Fibroblast of lung (primary cell): Measurements from ENCODE around the gene SESN2. TPM values are rescaled to one million over a fixed set of nuclear protein-coding genes. Genes with fewer than 3 reads are reported as not detected.

Source experiments
- DNase-seq, 2 donors: peaks; one replicate each; pipeline versions ENCODE4 v3.0.0 to v3.0.0-alpha.2; 2010; ENCODE audit warnings: low read depth in 2 of 2
- H2AFZ ChIP-seq: 2 replicates; pipeline ENCODE4 v1.5.1; 2012; ENCODE audit warnings: low read length, control low read depth, inconsistent platforms
- H3K27ac ChIP-seq: 2 replicates; pipeline ENCODE4 v1.5.1; 2011; ENCODE audit warnings: low read length, control low read depth; ENCODE audit not compliant: insufficient read depth
- H3K27me3 ChIP-seq: 2 replicates; pipeline ENCODE4 v1.5.1; 2011; ENCODE audit warnings: mild to moderate bottlenecking, low read length; ENCODE audit not compliant: control insufficient read depth, insufficient read depth
- H3K36me3 ChIP-seq: 2 replicates; pipeline ENCODE4 v1.5.1; 2011; ENCODE audit warnings: low read length; ENCODE audit not compliant: control insufficient read depth, insufficient read depth
- H3K4me1 ChIP-seq: 2 replicates; pipeline ENCODE4 v1.5.1; 2011; ENCODE audit warnings: low read length; ENCODE audit not compliant: control insufficient read depth, insufficient read depth; ENCODE audit errors: extremely low read depth
- H3K4me2 ChIP-seq: 2 replicates; pipeline ENCODE4 v1.5.1; 2011; ENCODE audit warnings: low read length, control low read depth; ENCODE audit not compliant: insufficient read depth; ENCODE audit errors: extremely low read depth
- H3K4me3 ChIP-seq, 4 experiments: fragments of 200-600 bp in 1 of 4; sonication (generic) in 1 of 4; replicated peaks in 1 of 4; 2 replicates each; pipeline ENCODE4 v1.5.1; 2011 to 2016; ENCODE audit warnings: low read length in 4 of 4, low read depth in 3 of 4, mild to moderate bottlenecking in 3 of 4, control low read depth in 2 of 4, inconsistent platforms in 1 of 4, mixed read lengths in 1 of 4; ENCODE audit not compliant: insufficient read depth in 1 of 4; ENCODE audit errors: control extremely low read depth in 1 of 4
- H3K79me2 ChIP-seq: 2 replicates; pipeline ENCODE4 v1.5.1; 2012; ENCODE audit warnings: mild to moderate bottlenecking, low read length, inconsistent platforms; ENCODE audit not compliant: control insufficient read depth, insufficient read depth
- H3K9ac ChIP-seq: 2 replicates; pipeline ENCODE4 v1.5.1; 2011; ENCODE audit warnings: mild to moderate bottlenecking, low read length, control low read depth; ENCODE audit not compliant: insufficient read depth
- H3K9me3 ChIP-seq: 2 replicates; pipeline ENCODE4 v1.5.1; 2012; ENCODE audit warnings: low read depth, low read length; ENCODE audit not compliant: control insufficient read depth, insufficient read depth
- H4K20me1 ChIP-seq: 2 replicates; pipeline ENCODE4 v1.5.1; 2011; ENCODE audit warnings: low read length; ENCODE audit not compliant: control insufficient read depth, insufficient read depth; ENCODE audit errors: extremely low read depth
- CTCF ChIP-seq, 2 donors: IDR thresholded peaks in 1 of 2; conservative IDR thresholded peaks in 1 of 2; 1 replicate in 1 of 2; 2 replicates in 1 of 2; pipeline ENCODE4 v1.5.1; 2011 to 2012; ENCODE audit warnings: low read length in 2 of 2, control low read depth in 1 of 2, inconsistent platforms in 1 of 2, low read depth in 1 of 2, mild to moderate bottlenecking in 1 of 2
- EZH2 ChIP-seq: IDR thresholded peaks from 2 replicates; pipeline ENCODE4 v1.5.1; 2012; ENCODE audit warnings: low read length, control low read depth, mild to moderate bottlenecking; ENCODE audit errors: missing control alignments
- polyA plus RNA-seq, 2 donors: library from polyadenylated mRNA; depleted of rRNA in 1 of 2; stranded (reverse) in 1 of 2; unstranded in 1 of 2; fragments of >200 nt; gene quantifications; 2 replicates each; pipeline ENCODE4 v1.2.1, GENCODE V29; 2011 to 2012; ENCODE audit warnings: missing spikeins in 1 of 2
- total RNA-seq: library from RNA; depleted of rRNA; stranded (reverse); fragments of >200 nt; gene quantifications from 2 replicates; pipeline ENCODE4 v1.2.1, GENCODE V29; 2014

SESN2 gene
- total and polyA plus RNA-seq, 2 donors (not counting 1 experiment from before 2014, with no cell fraction given), result 8.4 to 55.2 TPM

- DNase-seq, result no peak
- TF ChIP-seq CTCF (conservative IDR thresholded peaks at IDR 0.05 in 1 of 2, IDR thresholded peaks at IDR 0.05 in 1 of 2; ENCODE audit: low read depth in 1 of 2, low read length in 2 of 2) (no peak), EZH2 (no peak)
- no peaks in the 10 kb centered on the region for H3K27me3 ChIP-seq
- no peak overlapping the region for H3K4me3 ChIP-seq
- H4K20me1 ChIP-seq, result no peaks in the 10 kb centered on the region
- H2AFZ ChIP-seq, result no peak overlapping the region
- H3K27ac ChIP-seq, result no peak overlapping the region
- no peaks in the 10 kb centered on the region for H3K9me3 ChIP-seq
- H3K9ac ChIP-seq, result no peak overlapping the region
- H3K4me1 ChIP-seq, result no peaks in the 10 kb centered on the region
- H3K36me3 ChIP-seq, result peaks cover 28% of the 10 kb centered on the region
- peaks cover 7% of the 10 kb centered on the region for H3K79me2 ChIP-seq
- H3K4me2 ChIP-seq, result no peak overlapping the region
Measured at GRCh38 chr1:28273216-28273860, 14.0 kb downstream of the SESN2 start.

GRCh38 chr1:28278763-28279162, 19.4 kb downstream of the SESN2 start:
- H4K20me1 ChIP-seq, result no peaks in the 10 kb centered on the region
- no peaks in the 10 kb centered on the region for H3K27me3 ChIP-seq
- no peaks in the 10 kb centered on the region for H3K4me1 ChIP-seq
- no peak for DNase-seq
- no peak overlapping the region for H3K4me3 ChIP-seq
- H3K4me2 ChIP-seq, result no peak overlapping the region
- H2AFZ ChIP-seq, result no peak overlapping the region
- no peak overlapping the region for H3K9ac ChIP-seq
- no peaks in the 10 kb centered on the region for H3K79me2 ChIP-seq
- H3K27ac ChIP-seq, result no peak overlapping the region
- no peaks in the 10 kb centered on the region for H3K9me3 ChIP-seq
- peaks cover 32% of the 10 kb centered on the region for H3K36me3 ChIP-seq
- TF ChIP-seq EZH2 (no peak), CTCF (conservative IDR thresholded peaks at IDR 0.05 in 1 of 2, IDR thresholded peaks at IDR 0.05 in 1 of 2; ENCODE audit: low read depth in 1 of 2, low read length in 2 of 2) (no peak)

- H3K4me3 ChIP-seq, result no peak overlapping the region
Measured at GRCh38 chr1:28279721-28280120, 20.4 kb downstream of the SESN2 start.

More at GRCh38 chr1:28279721-28280120, 20.4 kb downstream of the SESN2 start:
- Histone ChIP-seq H3K9me3 (no peaks in the 10 kb centered on the region), H4K20me1 (no peaks in the 10 kb centered on the region), H3K36me3 (peaks cover 26% of the 10 kb centered on the region), H2AFZ (no peak overlapping the region), H3K27ac (no peak overlapping the region), H3K79me2 (no peaks in the 10 kb centered on the region), H3K4me2 (no peak overlapping the region), H3K4me1 (no peaks in the 10 kb centered on the region), H3K9ac (no peak overlapping the region), H3K27me3 (no peaks in the 10 kb centered on the region)
- no peak for TF ChIP-seq CTCF (conservative IDR thresholded peaks at IDR 0.05 in 1 of 2, IDR thresholded peaks at IDR 0.05 in 1 of 2; ENCODE audit: low read depth in 1 of 2, low read length in 2 of 2)
- DNase-seq, result no peak
